AG04450 (cell line): ENCODE results near the gene KYAT1. TPM values are rescaled to one million over a fixed set of nuclear protein-coding genes. Genes with fewer than 3 reads are reported as not detected.

ENCODE experiments used
- CTCF ChIA-PET: fragments of 300-600, 350-600 bp; formaldehyde crosslinking; extraction: SDS; loops from one replicate; lab custom pipeline; 2022; ENCODE audit warnings: antibody characterized with exemption, inconsistent platforms; lab: Charles Lee
- POLR2A ChIA-PET: fragments of 350-600 bp; formaldehyde crosslinking; extraction: SDS; loops from one replicate; lab custom pipeline; 2021; ENCODE audit warnings: antibody characterized with exemption, inconsistent platforms; lab: Yijun Ruan, JAX
- DNase-seq: peaks from one replicate; pipeline ENCODE4 v3.0.0-alpha.2; 2011; ENCODE audit warnings: low read depth, low spot score
- H3K27ac ChIP-seq: one replicate; pipeline ENCODE4 v1.5.1; 2012; ENCODE audit warnings: low read depth, low read length, control low read depth
- H3K27me3 ChIP-seq: one replicate; pipeline ENCODE4 v1.6.0; 2012; ENCODE audit warnings: low read length; ENCODE audit not compliant: control insufficient read depth, insufficient read depth
- H3K4me3 ChIP-seq: 2 replicates; pipeline ENCODE4 v1.5.1; 2011; ENCODE audit warnings: mild to moderate bottlenecking, low read depth, low read length, control low read depth
- H3K9me3 ChIP-seq: 2 replicates; pipeline ENCODE4 v1.5.1; 2012; ENCODE audit warnings: low read length; ENCODE audit not compliant: control insufficient read depth, insufficient read depth
- polyA plus RNA-seq: library from polyadenylated mRNA; depleted of rRNA; stranded (reverse); fragments of >200 nt; gene quantifications from 2 replicates; pipeline ENCODE4 v1.2.3, GENCODE V29; 2011
- TF ChIP-seq, protein P1 (sequence below): IDR thresholded peaks from 2 replicates; pipeline ENCODE4 v1.5.1; 2011; ENCODE audit warnings: low read depth, low read length, control low read depth, inconsistent platforms

The KYAT1 gene
- polyA plus RNA-seq, 1 experiment, result 5.2 TPM

GRCh38 chr9:128792134-128792533 lies 89.6 kb downstream of the KYAT1 start:
- TF ChIP-seq, protein P1, sequence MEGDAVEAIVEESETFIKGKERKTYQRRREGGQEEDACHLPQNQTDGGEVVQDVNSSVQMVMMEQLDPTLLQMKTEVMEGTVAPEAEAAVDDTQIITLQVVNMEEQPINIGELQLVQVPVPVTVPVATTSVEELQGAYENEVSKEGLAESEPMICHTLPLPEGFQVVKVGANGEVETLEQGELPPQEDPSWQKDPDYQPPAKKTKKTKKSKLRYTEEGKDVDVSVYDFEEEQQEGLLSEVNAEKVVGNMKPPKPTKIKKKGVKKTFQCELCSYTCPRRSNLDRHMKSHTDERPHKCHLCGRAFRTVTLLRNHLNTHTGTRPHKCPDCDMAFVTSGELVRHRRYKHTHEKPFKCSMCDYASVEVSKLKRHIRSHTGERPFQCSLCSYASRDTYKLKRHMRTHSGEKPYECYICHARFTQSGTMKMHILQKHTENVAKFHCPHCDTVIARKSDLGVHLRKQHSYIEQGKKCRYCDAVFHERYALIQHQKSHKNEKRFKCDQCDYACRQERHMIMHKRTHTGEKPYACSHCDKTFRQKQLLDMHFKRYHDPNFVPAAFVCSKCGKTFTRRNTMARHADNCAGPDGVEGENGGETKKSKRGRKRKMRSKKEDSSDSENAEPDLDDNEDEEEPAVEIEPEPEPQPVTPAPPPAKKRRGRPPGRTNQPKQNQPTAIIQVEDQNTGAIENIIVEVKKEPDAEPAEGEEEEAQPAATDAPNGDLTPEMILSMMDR, result no peak
- CTCF ChIA-PET, result interaction anchor here (2.1 kb wide), 1 partner anchor 26 kb away, joined by 10 read pairs; the partner anchor contains the start of gene ENDOG
- no peak overlapping the region for H3K4me3 ChIP-seq
- DNase-seq, result no peak
- peaks cover 3% of the 10 kb centered on the region; the same call in 1 of the 2 replicates for H3K9me3 ChIP-seq
- no peaks in the 10 kb centered on the region for H3K27me3 ChIP-seq
- POLR2A ChIA-PET, result no interaction called here
- no peak overlapping the region for H3K27ac ChIP-seq

DNA sequence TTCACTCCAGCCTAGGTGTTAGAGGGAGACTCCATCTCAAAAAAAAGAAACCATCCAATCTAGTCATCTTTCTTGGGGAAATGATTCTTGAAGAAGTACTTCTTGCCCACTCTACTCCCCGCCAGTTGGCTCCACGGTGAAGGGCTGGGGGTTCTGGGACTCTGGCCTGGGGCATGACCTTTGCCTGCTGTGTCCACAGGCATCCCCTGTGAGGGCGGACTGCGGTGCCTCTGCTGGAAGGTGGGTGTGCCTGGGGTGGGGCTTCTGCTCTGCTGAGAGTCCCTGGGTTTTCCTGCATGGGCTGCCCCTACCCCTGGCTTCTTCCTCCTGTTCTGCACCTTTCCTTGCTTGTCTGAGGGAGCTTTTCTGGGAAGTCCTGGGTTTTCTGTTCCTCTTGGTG lies 91.2 kb downstream of the KYAT1 start:
- TF ChIP-seq, protein P1, result no peak
- CTCF ChIA-PET, result no interaction called here

GRCh38 chr9:128788445-128788844 lies 93.3 kb downstream of the KYAT1 start:
- TF ChIP-seq, protein P1, result no peak
- Histone ChIP-seq H3K27me3 (no peaks in the 10 kb centered on the region), H3K9me3 (peaks cover 3% of the 10 kb centered on the region; the same call in 1 of the 2 replicates), H3K4me3 (peak overlapping the region; percentile 94), H3K27ac (no peak overlapping the region)
- no peak for DNase-seq
- POLR2A ChIA-PET, result interaction anchor here (0.6 to 1.5 kb wide), 4 partner anchors 18 to 200 kb away, joined by 3 to 8 read pairs (median 3); no protein-coding TSS in a partner anchor
- CTCF ChIA-PET, result interaction anchor here (2.4 to 2.7 kb wide), 2 partner anchors 30 to 86 kb away, joined by 8 to 17 read pairs; partner anchors contain the start of genes ENDOG and PKN3

More for the DNA sequence above, 91.2 kb downstream of the KYAT1 start:
- POLR2A ChIA-PET, result no interaction called here
- no peak for DNase-seq
- no peaks in the 10 kb centered on the region for H3K27me3 ChIP-seq
- no peak overlapping the region for H3K4me3 ChIP-seq
- no peak overlapping the region for H3K27ac ChIP-seq
- H3K9me3 ChIP-seq, result peaks cover 3% of the 10 kb centered on the region; the same call in 1 of the 2 replicates

GRCh38 chr9:128787659-128788058 lies 94.1 kb downstream of the KYAT1 start:
- ChIA-PET POLR2A (no interaction called here), CTCF (interaction anchor here (2.4 to 2.7 kb wide), 2 partner anchors 30 to 86 kb away, joined by 8 to 17 read pairs; partner anchors contain the start of genes ENDOG and PKN3)
- Histone ChIP-seq H3K9me3 (peaks cover 3% of the 10 kb centered on the region; the same call in 1 of the 2 replicates), H3K27me3 (no peaks in the 10 kb centered on the region), H3K27ac (no peak overlapping the region), H3K4me3 (peak overlapping the region; percentile 94)
- DNase-seq, result no peak
- TF ChIP-seq, protein P1, result no peak
